HG02938 (cell line): ENCODE data around the gene FCMR.

Experiments
- ATAC-seq: cut with Tn5 transposase; IDR thresholded peaks from one replicate; pipeline ENCODE4 v1.9.1; 2021; ENCODE audit warnings: mild to moderate bottlenecking, moderate library complexity; ENCODE audit not compliant: unreplicated experiment

Gene FCMR

GRCh38 chr1:206921772-206922265, at the start of gene FCMR:
FCMR (minus strand) TSS chr1:206921941; CDS start chr1:206921854, 87 bp downstream.
- no peak for ATAC-seq

- peak; percentile 46 for ATAC-seq
These were observed 49.4 kb upstream of the FCMR start for GRCh38 chr1:206971029-206971655.

GRCh38 chr1:206970446-206970845, 48.7 kb upstream of the FCMR start, which contains the start of gene FCAMR:
FCAMR (minus strand) TSS chr1:206970460; CDS start chr1:206970125, 335 bp downstream.
- no peak for ATAC-seq

- no peak for ATAC-seq
These were observed 47.3 kb upstream of the FCMR start for GRCh38 chr1:206969090-206969489.

- ATAC-seq: peak; percentile 55
These were observed 45.5 kb upstream of the FCMR start for GRCh38 chr1:206967096-206967849.

GRCh38 chr1:206965781-206966180, 44.0 kb upstream of the FCMR start:
- no peak for ATAC-seq

GRCh38 chr1:206963740-206964139, 42.0 kb upstream of the FCMR start:
- ATAC-seq: no peak

- ATAC-seq: no peak
These were observed 41.5 kb upstream of the FCMR start for GRCh38 chr1:206963119-206963712.

- ATAC-seq: no peak
These were observed 40.5 kb upstream of the FCMR start for GRCh38 chr1:206962272-206962671.

- ATAC-seq: no peak
These were observed 39.9 kb upstream of the FCMR start for GRCh38 chr1:206961668-206962067.

GRCh38 chr1:206960676-206961386, 39.1 kb upstream of the FCMR start:
- ATAC-seq: no peak

GRCh38 chr1:206958144-206958543, 36.4 kb upstream of the FCMR start:
- no peak for ATAC-seq

- no peak for ATAC-seq
These were observed 35.9 kb upstream of the FCMR start for GRCh38 chr1:206957639-206958038.

GRCh38 chr1:206955476-206956451, 34.0 kb upstream of the FCMR start:
- no peak for ATAC-seq

GRCh38 chr1:206954459-206955342, 33.0 kb upstream of the FCMR start:
- no peak for ATAC-seq

- no peak for ATAC-seq
These were observed 31.9 kb upstream of the FCMR start for GRCh38 chr1:206953626-206954025.

- ATAC-seq: no peak
These were observed 31.4 kb upstream of the FCMR start for GRCh38 chr1:206953126-206953525.

GRCh38 chr1:206952171-206952570, 30.4 kb upstream of the FCMR start:
- ATAC-seq: peak; percentile 39
